GM18520 (cell line): ENCODE measurements around the gene RPL41.
"Not testable (repeated sequence)": the region's sequence is repeated elsewhere in the genome, so short reads cannot be mapped to it uniquely, and the experiment has no call there.

ENCODE experiments used
- ATAC-seq: cut with Tn5 transposase; IDR thresholded peaks from one replicate; pipeline ENCODE4 v1.9.1; 2021; ENCODE audit not compliant: unreplicated experiment

The RPL41 gene

DNA sequence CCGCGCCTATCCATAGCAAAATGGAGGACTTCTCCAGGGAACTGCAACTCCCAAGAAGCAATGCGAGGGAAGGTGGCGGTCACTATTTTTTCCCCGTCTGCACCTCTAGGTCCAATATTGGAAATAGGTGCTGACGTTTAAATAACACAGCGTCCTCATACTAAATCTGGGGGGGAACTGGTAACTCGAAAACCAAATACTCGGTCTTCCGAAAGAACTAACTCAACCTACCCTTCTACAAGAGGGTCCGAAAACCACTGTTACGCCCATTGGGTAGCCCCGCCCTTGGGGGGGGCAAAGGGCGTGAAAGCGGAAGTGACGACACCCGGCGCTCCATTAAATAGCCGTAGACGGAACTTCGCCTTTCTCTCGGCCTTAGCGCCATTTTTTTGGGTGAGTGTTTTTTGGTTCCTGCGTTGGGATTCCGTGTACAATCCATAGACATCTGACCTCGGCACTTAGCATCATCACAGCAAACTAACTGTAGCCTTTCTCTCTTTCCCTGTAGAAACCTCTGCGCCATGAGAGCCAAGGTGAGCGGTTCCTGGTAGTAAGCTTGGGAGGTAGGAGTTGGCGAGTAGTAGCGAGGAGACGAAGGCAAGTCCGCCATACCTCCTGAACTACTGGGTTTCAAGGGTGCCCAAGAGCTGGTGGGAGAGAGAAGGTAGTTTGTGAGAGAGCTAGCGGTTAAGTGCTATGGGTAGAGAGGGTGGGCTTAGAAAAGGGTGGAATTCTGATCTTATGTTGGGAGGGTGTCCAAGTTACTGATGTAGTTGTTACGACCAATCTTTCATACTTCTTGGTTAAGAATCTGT is at the start of gene RPL41:
TSS of gene RPL41 (plus strand) at position 367 of the 815 bp plus-strand sequence.
- ATAC-seq: peak; percentile 27

DNA sequence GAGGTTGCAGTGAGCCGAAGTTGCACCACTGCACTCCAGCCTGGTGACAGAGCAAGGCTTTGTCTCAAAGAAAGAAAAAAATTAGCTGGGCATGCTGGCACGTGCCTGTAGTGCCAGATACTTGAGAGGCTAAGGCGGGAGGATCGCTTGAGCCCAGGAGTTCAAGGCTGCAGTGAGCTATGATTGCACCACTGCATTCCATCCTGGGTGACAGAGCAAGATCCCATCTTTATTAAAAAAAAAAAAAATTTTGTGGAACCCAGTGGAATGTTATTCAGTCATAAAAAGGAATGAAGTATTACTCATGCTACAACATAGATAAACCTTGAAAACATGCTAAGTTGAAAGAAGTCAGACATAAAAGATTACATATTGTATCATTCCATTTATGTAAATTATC is 44.8 kb upstream of the RPL41 start:
- ATAC-seq: no peak

DNA sequence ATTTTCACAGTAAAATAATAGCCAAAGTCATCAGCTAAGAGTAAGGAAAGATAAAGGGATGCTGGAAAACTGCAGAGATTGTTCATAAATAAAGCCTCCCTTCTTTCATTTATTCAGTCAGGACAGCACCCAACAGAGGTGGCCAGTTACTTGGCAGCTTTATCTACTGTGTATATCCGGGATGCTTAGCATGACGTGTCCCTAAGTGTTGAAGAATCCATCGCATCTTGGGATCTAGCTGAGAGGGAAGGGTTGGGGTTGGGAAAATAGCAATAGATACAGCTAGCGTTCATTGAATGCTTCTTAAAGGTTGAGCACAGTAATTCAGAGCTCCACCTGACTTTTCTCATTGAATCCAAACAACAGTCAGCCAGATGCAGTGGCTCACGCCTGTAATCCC is 42.0 kb upstream of the RPL41 start:
- no peak for ATAC-seq

DNA sequence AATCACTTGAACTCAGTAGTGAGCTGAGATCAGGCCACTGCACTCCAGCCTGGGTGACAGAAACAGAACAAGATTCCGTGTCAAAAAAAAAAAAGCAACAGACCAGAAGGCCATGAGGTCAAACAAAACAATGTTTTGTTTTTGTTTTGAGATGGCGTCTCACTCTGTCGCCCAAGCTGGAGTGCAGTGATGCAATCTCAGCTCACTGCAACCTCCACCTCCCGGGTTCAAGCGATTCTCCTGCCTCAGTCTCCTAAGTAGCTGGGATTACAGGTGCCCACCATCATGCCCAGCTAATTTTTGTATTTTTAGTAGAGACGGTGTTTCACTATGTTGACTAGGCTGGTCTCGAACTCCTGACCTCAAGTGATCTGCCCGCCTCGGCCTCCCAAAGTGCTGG is 38.5 kb upstream of the RPL41 start:
- not testable (repeated sequence) for ATAC-seq

DNA sequence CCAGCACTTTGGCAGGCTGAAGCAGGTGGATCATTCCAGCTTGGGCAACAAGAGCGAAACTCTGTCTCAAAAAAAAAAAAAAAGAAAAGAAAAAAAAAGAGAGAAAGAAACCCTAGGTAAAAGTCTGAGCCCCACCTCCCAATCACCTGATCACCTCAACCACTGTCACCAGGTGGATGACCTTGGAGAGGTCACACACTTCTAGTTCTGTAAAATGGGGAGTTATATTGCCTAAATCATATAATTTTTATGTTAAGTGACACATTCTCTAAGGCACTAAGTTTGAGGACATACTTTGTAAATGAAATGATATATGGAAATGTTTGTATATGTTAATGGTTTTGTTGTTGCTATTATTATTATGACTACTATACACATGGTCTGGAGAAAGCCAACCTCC is 38.0 kb upstream of the RPL41 start:
- no peak for ATAC-seq

DNA sequence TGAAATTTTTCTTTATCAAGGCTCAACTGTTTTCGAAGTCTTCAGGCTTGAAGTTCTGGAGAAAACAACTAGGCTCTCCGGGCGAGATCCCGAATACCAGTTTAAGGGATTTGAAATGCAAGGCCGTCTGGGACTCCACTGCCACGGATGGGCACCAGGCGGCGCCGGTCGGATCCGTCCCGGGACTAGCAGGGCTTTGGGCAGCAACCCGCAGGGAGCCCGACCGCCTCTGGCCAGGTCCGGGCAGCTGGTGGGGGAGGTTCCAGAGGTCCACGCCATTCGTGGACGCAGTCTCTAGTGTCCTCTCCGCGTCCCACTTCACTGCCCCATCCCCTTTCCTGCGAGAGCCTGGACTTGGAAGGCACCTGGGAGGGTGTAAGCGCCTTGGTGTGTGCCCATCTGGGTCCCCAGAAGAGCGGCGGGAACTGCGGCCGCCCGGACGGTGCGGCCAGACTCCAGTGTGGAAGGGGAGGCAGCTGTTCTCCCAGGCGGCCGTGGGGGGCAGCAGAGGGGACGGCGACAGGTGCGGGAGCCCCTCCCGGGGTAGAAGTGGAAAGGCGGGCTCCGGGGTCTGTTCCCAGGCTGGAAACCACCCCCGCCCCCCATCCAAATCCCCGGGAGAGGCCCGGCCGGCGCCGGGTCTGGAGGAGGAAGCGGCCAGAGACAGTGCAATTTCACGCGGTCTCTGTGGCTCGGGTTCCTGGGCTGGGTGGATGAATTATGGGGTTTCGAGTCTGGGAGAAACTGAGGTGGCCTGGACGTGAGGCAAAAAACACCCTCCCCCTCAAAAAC is 37.3 kb upstream of the RPL41 start:
- no peak for ATAC-seq

DNA sequence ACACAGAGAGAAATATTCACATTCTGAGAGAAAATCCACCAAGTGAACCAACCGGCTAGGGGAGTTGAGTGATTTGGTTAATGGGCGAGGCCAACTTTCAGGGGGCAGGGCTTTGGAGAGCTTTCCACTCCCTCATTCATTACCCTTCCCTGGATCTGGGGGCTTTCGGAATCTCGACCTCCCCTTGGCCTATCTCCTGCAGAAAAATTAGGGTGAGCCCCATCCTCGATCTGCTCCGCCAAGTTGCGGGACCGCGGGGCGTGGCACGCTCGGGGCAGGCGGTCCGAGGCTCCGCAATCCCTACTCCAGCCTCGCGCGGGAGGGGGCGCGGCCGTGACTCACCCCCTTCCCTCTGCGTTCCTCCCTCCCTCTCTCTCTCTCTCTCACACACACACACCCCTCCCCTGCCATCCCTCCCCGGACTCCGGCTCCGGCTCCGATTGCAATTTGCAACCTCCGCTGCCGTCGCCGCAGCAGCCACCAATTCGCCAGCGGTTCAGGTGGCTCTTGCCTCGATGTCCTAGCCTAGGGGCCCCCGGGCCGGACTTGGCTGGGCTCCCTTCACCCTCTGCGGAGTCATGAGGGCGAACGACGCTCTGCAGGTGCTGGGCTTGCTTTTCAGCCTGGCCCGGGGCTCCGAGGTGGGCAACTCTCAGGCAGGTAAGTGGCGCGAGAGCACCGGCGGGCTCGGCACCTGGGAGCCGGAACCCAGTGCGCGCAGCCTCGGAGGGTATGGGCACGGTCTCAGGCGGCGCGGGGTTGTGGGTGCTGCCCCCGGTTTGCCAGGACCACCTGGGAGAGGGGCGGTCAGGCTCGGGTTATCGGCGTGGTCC is 36.5 kb upstream of the RPL41 start, which contains the start of gene ERBB3:
TSS of gene ERBB3 (plus strand) at position 443 of the 833 bp plus-strand sequence. CDS start at position 579, 136 bp downstream.
- no peak for ATAC-seq

DNA sequence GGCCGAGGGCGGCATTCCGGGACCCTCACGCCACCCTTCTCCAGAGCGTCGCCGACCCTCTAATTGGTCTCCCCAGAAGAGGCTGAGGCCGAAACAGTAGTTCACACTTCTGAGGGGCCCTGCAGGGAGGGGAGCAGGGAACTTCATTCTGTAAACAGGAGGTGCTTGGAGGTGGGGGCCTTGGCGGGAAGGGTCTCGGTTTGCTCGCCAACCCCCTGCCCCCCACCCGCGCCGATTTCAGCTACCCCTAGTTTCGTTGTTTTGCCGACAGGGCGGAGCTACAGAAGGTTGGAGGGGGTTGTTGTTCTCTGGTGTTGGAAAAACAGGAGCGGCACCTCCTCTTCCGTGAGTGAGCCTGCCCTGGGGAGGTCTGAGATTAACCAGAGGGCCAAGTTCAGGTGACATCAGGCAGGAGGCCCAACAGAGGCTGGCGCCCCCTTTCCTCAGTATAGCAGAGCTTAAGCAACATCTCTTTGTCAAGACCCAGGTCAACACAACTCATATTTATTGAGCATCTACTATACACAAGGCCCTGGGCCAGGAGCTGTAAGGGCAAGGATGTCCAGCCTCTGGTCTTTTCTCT is 35.8 kb upstream of the RPL41 start:
- ATAC-seq: no peak

DNA sequence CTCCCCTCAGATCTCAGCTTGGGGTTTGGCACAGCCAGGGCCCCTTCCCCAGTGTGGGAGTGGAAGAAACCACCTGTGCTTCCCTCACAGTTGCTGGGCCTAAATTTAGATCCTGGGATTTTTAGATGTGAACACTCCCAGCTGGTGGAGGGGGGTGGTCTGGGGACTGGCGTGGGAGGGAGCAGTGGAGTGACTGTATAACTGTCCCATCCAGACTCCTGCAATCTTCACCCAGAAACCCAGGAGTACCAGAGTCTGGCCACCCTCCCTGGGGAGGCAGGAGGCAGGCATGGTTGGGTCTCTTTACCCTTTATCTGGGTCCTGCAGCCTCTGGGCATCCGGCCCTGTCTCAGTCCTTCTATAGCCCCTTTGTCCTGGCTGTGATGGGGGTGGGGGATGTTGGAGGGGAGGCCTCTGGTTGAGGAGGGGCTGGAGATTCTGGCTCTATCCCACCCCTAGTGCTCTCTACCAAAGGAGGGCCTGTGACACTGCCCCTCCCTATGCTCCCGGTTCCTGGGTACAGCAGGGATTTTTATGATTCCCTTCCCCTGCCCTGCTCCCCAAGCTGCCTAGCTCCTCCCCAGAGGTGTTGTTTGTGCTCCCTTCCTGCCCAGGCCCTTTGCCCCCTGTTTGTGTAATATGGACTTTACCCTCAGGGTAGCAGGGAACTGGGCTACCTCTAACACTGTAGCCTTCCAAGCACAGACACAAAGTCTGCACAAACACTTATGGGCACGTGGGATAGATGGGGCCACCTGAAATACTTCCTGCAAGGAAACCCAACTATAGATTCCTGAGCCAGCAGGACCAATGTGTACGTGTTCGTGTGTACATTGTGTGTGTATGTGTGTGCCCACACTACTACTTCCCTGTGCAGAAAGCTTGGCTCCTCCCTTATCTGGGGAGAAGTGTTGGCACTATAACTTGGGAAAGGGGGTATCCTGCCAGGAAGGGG is 34.8 kb upstream of the RPL41 start:
- no peak for ATAC-seq

DNA sequence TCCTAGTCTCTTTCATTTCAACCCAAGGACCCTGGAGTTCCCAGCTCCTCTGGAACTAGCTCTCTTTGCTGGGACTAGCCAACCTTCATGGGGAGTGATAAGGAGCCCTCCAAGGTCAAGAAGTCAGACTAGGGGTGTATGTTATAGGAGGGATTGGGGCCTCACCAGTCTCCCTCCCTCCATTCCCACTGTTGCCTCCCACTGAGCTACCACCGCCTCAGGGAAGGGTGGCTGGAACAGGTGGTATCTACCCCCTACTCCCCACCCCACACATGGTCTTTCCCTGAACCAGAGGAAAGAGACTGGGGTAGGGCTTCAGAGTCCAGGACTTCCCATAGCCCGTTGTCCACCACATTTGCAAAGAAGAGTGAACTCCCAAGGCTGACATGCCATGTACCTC is 34.1 kb upstream of the RPL41 start:
- no peak for ATAC-seq

DNA sequence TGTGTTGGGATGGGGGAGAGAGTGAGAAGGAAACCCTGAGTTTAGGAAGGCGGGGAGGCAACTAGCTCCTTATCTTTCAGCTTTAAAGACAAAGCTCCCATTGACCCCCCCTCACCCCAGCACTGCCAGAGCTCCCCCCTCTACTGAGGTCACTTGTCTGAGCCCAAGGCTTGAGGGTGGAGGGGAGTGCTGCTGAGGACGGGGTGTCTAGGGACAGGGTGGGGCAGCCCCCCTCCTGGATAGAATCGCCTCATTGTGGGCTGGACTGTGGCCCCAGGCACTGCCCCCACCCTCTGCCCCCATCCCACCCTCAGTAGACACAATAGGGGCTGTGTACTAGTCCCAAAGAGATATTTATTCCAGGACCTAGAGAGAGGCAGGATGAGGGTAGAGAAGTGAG is 33.5 kb upstream of the RPL41 start:
- no peak for ATAC-seq

DNA sequence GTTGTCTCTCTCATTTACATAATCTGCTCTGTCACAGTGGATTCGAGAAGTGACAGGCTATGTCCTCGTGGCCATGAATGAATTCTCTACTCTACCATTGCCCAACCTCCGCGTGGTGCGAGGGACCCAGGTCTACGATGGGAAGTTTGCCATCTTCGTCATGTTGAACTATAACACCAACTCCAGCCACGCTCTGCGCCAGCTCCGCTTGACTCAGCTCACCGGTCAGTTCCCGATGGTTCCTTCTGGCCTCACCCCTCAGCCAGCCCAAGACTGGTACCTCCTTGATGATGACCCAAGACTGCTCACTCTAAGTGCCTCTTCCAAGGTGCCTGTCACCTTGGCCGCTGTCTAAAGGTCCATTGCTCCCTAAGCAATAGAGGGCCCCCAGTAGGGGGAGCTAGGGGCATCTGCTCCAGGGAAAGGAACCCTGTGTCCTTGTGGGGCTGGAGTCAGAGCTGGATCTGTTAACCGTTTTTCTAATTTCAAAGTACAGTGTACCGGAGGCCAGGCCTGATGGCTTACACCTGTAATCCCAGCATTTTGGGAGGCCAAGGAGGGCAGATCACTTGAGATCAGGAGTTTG is 31.4 kb upstream of the RPL41 start:
- ATAC-seq: no peak

DNA sequence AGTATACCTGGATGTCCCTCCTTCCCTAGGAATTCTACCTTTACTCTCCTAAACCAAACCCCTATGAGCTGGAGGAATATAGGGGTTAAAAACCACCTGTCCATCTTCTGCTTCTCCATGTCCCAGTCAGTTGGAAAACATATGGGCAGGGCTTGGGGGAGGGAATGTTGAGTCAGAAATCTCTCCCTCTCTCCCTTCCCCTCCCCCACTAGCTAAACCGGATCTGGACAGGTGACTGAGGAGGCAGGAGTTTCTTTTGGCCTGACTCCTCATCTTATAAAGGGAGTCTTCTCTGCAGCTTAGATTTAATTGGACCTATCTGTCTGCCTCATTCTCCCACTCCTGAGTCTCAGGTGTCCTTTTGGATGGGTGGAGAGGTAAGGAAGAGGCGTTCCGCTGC is 30.3 kb upstream of the RPL41 start:
- no peak for ATAC-seq

DNA sequence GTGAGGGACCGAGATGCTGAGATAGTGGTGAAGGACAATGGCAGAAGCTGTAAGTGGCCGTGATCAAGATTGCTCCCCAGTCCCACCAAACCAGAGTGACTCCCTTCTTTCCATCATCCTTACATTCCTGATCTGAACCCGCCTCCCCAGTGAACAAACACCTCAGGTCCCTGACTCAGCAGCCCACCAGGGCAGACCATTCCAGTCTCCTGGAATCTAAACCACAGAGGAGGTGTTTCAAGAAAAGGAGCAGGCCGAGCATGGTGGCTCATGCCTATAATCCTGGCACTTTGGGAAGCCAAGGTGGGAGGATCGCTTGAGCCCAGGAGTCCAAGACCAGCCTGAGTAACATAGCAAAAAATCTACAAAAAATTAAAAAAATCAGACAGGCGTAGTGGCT is 29.8 kb upstream of the RPL41 start:
- no peak for ATAC-seq

DNA sequence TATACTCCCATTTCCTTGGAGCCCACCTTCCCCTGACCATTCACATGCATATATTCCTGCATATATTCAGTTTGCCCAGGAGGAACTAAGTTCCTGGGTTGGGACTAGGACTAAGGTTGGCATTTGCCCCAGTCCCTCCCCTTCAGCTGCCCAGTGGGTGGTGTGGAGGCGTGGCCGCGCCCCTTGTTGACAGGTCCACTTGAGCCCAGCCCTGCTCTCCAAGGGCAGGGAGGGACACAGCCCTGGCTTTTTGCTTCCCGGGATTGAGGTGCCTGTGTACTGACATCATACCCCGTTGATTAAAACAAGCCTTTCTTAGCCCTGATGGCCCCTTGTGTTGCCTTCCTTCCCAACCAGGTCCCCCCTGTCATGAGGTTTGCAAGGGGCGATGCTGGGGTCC is 29.2 kb upstream of the RPL41 start:
- no peak for ATAC-seq

DNA sequence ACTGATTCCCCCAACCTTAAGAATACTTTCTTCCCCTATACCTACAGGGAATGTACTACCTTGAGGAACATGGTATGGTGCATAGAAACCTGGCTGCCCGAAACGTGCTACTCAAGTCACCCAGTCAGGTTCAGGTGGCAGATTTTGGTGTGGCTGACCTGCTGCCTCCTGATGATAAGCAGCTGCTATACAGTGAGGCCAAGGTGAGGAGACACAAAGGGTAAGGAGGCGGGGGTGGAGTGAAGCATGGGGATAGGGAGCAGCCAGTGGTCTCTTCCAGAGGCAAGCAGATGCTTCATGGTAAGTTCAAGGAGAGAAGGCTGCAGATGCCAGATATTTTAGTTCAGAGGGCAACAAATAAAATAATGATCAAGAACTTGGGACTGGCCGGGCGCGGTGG is 18.7 kb upstream of the RPL41 start:
- ATAC-seq: no peak

DNA sequence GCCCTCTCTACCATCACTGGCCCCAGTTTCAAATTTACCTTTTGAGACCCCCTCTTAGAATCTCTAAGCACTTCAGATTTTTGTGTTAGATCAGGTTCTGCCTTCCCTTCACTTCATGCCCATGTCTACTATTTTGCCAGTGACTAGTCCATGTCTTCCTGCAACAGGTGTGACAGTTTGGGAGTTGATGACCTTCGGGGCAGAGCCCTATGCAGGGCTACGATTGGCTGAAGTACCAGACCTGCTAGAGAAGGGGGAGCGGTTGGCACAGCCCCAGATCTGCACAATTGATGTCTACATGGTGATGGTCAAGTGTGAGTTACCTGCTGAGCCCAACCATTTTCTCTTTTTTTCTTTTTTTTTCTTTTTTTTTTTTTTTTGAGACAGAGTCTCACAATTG is 17.8 kb upstream of the RPL41 start:
- no peak for ATAC-seq

DNA sequence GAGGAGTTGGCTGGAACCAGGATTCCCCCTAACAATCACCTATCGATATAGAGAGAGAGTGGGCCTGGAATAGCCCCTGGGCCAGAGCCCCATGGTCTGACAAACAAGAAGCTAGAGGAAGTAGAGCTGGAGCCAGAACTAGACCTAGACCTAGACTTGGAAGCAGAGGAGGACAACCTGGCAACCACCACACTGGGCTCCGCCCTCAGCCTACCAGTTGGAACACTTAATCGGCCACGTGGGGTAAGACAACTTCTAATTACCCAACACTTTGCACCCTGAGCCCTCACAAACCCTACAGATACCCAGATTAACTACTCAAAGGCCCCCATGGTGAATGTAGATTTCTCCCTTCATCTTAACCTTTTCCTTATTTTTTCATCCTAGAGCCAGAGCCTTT is 16.6 kb upstream of the RPL41 start:
- no peak for ATAC-seq

DNA sequence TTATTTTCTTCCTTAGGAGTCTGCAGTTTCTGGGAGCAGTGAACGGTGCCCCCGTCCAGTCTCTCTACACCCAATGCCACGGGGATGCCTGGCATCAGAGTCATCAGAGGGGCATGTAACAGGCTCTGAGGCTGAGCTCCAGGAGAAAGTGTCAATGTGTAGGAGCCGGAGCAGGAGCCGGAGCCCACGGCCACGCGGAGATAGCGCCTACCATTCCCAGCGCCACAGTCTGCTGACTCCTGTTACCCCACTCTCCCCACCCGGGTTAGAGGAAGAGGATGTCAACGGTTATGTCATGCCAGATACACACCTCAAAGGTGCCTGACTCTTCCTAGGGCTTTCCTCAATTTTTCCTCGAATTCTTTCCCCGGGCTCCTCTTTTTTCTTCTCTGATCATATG is 15.4 kb upstream of the RPL41 start:
- no peak for ATAC-seq

DNA sequence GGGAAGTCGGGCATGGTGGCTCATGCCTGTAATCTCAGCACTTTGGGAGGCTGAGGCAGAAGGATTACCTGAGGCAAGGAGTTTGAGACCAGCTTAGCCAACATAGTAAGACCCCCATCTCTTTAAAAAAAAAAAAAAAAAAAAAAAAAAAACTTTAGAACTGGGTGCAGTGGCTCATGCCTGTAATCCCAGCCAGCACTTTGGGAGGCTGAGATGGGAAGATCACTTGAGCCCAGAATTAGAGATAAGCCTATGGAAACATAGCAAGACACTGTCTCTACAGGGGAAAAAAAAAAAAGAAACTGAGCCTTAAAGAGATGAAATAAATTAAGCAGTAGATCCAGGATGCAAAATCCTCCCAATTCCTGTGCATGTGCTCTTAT is 13.8 kb upstream of the RPL41 start:
- no peak for ATAC-seq
